Fibroblast of peridontal ligament (primary cell): Measurements from ENCODE around the gene GJA1.
"Not testable (repeated sequence)": the region's sequence is repeated elsewhere in the genome, so short reads cannot be mapped to it uniquely, and the experiment has no call there.

Experiments used
- DNase-seq: peaks from one replicate; pipeline ENCODE4 v3.0.0-alpha.2; 2010; ENCODE audit errors: extremely low read depth

GJA1 gene

GRCh38 chr6:121436960-121437850 lies 1.8 kb downstream of the GJA1 start:
- DNase-seq: peak; percentile 67

GRCh38 chr6:121437851-121438651 lies 2.6 kb downstream of the GJA1 start:
- peak; percentile 43 for DNase-seq

- DNase-seq: no peak
Observed at GRCh38 chr6:121438869-121439268, 3.4 kb downstream of the GJA1 start.

GRCh38 chr6:121439475-121439874 lies 4.0 kb downstream of the GJA1 start:
- peak; percentile 20 for DNase-seq

GRCh38 chr6:121439926-121440325 lies 4.5 kb downstream of the GJA1 start:
- DNase-seq: no peak

DNA sequence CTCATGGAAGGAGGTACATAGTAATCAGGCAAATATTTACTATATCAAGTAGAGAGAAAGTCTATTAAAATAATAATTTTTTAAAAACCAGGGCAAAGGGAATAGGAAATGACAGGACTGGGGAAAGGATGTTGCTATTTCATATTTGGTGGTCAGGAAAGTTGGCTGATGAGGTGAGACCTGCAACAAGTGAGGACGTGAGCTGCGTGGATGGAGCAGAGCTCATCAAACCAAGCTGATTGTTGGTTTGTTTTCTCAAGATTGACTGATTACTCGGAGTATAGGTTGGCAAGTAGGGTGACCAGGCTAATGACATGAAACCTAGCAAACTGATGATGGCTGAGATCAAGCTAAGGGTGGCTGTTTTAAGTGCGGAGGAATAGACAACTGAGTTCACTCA lies 6.0 kb downstream of the GJA1 start:
- DNase-seq: no peak

DNA sequence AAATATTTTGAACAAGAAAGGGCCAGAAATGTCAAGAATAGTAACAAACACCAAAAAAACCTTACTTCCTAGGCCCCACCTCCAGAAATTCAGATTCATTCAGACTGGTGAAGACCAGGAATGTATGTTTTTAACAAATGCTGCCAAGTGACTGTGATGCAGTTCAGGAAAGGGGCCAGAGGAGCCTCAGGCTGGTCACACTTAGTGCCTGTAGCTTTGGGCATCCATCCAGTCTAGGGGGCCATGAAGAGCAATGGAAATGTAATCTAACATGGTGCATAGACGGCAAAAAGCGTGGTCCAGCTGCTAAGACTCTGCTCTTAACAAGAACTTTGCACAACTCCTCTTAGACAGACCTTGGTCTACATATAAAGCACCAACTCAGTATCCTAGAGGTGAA lies 7.1 kb downstream of the GJA1 start:
- peak; percentile 40 for DNase-seq

GRCh38 chr6:121443971-121444541 lies 8.6 kb downstream of the GJA1 start:
- no peak for DNase-seq

- DNase-seq: not testable (repeated sequence)
Observed at GRCh38 chr6:121446705-121447104, 11.3 kb downstream of the GJA1 start.

DNA sequence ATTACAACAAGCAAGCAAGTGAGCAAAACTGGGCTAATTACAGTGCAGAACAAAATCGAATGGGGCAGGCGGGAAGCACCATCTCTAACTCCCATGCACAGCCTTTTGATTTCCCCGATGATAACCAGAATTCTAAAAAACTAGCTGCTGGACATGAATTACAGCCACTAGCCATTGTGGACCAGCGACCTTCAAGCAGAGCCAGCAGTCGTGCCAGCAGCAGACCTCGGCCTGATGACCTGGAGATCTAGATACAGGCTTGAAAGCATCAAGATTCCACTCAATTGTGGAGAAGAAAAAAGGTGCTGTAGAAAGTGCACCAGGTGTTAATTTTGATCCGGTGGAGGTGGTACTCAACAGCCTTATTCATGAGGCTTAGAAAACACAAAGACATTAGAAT lies 12.3 kb downstream of the GJA1 start:
- not testable (repeated sequence) for DNase-seq

DNA sequence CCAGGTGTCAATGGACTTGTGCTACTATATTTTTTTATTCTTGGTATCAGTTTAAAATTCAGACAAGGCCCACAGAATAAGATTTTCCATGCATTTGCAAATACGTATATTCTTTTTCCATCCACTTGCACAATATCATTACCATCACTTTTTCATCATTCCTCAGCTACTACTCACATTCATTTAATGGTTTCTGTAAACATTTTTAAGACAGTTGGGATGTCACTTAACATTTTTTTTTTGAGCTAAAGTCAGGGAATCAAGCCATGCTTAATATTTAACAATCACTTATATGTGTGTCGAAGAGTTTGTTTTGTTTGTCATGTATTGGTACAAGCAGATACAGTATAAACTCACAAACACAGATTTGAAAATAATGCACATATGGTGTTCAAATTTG lies 13.1 kb downstream of the GJA1 start:
- peak; percentile 34 for DNase-seq

DNA sequence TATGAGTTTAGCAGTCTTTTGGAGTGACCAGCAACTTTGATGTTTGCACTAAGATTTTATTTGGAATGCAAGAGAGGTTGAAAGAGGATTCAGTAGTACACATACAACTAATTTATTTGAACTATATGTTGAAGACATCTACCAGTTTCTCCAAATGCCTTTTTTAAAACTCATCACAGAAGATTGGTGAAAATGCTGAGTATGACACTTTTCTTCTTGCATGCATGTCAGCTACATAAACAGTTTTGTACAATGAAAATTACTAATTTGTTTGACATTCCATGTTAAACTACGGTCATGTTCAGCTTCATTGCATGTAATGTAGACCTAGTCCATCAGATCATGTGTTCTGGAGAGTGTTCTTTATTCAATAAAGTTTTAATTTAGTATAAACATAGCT lies 13.9 kb downstream of the GJA1 start:
- DNase-seq: no peak

DNA sequence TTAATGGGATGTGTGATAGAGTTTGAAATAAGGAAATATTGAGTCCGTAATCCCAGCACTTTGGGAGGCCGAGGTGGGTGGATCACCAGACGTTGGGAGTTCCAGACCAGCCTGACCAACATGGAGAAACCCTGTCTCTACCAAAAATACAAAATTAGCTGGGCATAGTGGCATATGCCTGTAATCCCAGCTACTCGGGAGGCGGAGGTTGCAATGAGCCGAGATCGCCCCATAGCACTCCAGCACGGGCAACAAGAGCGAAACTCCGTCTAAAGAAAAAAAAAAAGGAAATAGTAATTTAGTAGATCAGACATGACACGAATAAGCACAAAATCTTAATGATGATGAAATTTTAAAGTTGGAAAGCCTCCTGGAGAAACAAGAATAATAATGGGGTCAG lies 14.8 kb downstream of the GJA1 start:
- DNase-seq: no peak

- no peak for DNase-seq
Observed at GRCh38 chr6:121451250-121451649, 15.8 kb downstream of the GJA1 start.

DNA sequence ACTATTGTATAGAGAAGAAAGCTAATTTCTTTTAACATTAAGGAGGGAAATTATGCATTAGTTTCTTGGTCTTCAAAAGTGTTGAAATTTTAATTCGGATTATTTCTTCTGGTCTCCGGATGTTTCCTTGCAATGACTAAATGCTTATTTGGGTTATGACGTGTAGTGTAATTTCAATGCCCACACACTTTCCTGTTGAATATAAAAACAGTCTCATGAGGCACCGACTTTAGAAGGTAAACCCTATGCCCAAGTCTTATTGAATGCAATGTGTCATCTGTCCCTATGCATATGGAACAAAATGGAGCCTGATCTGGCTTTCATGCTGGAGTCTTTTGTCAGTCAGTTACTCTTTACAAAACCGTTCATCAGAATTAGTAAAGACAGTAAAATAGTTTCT lies 17.7 kb downstream of the GJA1 start:
- DNase-seq: no peak

DNA sequence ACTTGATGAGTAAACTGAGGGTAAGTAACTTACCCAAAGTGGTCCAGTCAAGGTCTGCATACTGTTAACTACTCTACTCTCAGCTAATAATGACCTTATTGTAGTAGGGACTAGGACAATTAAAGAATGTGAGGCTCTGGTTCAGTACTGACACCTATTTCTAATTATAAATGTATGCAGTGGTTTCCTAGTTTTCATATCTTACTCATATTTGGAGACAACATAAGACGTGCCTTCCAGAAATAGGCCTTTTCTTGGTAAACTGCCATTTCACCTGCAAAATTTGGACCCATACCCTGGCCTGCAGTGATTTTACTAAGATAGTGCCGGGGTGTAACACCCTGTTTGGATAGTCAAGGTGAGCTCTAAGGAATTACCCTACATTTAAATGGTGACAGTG lies 24.7 kb downstream of the GJA1 start:
- DNase-seq: no peak

GRCh38 chr6:121463087-121463486 lies 27.6 kb downstream of the GJA1 start:
- no peak for DNase-seq

DNA sequence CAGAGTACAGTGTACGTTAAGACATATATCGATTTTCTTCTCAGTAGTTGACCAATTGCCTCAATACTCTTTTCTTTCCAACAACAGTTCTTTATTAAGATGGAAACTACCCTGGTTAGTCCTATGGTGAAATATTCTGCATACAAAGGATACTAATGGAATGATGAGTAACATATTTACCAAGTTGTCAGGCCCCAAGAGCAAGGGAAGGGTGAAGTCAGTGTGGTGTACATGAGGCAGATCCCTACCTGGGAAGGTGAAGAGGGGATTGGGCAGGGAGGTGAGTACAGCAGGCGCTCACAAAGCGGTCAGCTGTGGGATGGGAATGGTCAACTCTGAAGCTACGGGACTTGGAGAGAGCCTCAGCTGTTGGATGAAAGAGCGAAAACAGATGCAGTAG lies 29.7 kb downstream of the GJA1 start:
- DNase-seq: peak; percentile 13

- DNase-seq: no peak
Observed at GRCh38 chr6:121479486-121480098, 44.1 kb downstream of the GJA1 start.

DNA sequence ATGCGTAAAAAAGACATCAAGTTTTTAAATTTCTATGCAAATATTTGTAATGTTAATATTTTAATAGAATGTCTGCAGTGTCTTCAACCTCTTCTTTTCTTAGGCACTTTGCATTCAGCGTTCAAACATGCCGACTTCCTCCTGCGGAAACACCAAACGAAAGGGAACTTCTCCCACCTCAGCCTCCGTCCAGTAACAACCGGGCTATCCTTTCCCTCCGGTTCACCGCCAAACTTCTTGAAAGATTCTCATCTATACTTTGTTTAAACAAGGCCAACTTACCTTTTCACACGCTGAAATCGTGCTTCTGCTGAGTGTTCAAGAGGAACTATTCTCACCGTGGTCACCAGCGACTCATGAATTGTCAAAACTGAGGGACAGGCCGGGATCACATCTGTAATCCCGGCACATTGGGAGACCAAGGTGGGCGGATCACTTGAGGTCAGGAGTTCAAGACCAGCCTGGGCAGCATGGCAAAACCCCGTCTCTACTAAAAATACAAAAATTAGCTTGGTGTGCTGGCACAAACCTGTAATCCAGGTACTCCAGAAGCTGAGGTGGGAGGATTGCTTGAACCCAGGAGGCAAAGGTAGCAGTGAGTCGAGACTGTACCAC lies 44.8 kb downstream of the GJA1 start:
- DNase-seq: no peak

DNA sequence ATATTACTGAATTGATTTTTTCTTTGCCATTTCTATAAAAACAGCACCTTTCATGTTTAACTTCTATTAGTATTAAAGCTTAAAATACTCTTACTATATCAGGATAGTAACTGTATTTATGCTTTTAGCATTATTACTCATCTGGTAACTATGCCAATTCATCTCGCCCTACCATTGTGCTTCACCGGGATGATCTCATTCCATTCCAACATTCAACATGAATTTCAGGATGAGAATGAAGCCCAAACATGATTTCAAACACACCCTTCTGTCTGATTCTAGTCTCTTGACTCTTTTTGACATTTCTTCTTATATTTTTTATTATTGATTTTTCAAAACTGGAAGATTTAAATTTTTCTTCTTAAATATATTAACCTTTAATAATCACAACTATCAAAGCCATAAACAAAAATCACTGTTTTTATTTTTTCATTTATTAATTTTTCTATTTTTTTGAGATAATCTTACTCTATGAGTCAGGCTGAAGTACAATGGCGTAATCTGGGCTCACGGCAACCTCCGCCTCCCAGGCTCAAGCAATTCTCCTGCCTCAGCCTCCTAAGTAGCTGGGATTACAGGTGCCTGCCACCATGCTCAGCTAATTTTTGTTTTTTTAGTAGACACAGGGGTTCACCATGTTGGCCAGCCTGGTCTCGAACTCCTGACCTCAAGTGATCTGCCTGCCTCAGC lies 46.7 kb downstream of the GJA1 start:
- peak; percentile 59 for DNase-seq
